ENCODE measurements around the gene CTXND1. TPM values are rescaled to one million over a fixed set of nuclear protein-coding genes. Genes with fewer than 3 reads are reported as not detected.

Gene CTXND1
- total and polyA plus RNA-seq, 4 donors, result 0.05 to 0.21 TPM; not detected in 2

DNA sequence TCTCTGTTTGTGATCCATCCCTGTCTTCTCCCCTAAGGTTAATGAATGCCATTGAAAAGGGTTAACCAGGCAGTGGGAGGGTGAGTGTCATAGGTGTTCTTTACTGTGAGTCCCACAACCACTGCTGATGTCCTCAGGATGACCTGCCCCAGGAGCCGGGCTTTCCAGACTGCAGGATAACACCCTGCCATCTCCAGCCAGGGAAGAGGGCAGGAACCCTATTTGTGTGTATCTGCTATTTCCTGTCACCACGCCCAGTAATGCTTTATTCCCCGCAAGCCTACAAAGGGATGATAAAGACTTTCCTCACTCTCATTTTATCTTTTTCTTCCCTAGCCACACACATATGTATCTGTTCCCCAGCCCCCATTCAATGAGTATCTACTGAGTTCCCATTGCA lies 15.6 kb upstream of the CTXND1 start:
- intact Hi-C loops (cut with DNase I), result no loop called here
- Histone ChIP-seq H3K27ac (ENCODE audit: low read depth in 1 of 2, low read length in 2 of 2) (no peak overlapping the region), H3K4me3 (ENCODE audit: low read length in 2 of 2) (no peak overlapping the region), H3K36me3 (ENCODE audit: control insufficient read depth in 1 of 2, insufficient read depth in 2 of 2, low read length in 1 of 2) (no peaks in the 10 kb centered on the region), H3K4me1 (ENCODE audit: control insufficient read depth in 1 of 2, insufficient read depth in 2 of 2, low read length in 2 of 2) (no peaks in the 10 kb centered on the region), H3K9me3 (ENCODE audit: control insufficient read depth, low read length) (no peaks in the 10 kb centered on the region), H3K27me3 (ENCODE audit: control insufficient read depth in 1 of 2, insufficient read depth in 2 of 2, low read length in 1 of 2) (no peaks in the 10 kb centered on the region)
- DNase-seq (no peak), ATAC-seq (ENCODE audit: low FRiP score) (no peak)
- 71 to 75% methylated on average over 3 of the region's 3 CpGs for WGBS, 2 donors

DNA sequence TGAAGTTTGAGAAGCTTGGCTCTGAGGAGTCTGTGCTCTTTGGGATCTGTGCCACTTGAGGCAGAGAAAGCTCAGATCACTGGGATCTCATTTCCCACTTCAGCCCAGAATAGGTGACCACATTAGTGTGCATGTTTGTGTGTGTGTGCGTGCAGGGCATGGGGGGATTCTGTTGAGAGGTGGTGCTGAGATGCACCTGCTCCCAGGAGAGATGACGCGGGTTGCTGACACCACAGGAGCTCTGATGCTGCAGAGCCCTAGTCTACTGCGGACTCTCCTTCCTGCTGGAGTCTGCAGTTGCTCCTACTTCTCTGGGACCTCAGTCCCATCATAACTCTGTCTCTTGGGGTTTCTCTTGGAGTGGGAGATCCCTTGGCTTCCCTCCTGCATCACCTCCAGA lies 14.7 kb upstream of the CTXND1 start:
- no peaks in the 10 kb centered on the region for H3K9me3 ChIP-seq (ENCODE audit: control insufficient read depth, low read length)
- DNase-seq (no peak), ATAC-seq (ENCODE audit: low FRiP score) (no peak)
- H3K4me3 ChIP-seq (ENCODE audit: low read length in 2 of 2), result no peak overlapping the region
- 81 to 87% methylated on average over 4 of the region's 4 CpGs for WGBS, 2 donors
- no peaks in the 10 kb centered on the region for H3K36me3 ChIP-seq (ENCODE audit: control insufficient read depth in 1 of 2, insufficient read depth in 2 of 2, low read length in 1 of 2)
- intact Hi-C loops (cut with DNase I), result no loop called here
- H3K4me1 ChIP-seq (ENCODE audit: control insufficient read depth in 1 of 2, insufficient read depth in 2 of 2, low read length in 2 of 2), result no peaks in the 10 kb centered on the region
- H3K27ac ChIP-seq (ENCODE audit: low read depth in 1 of 2, low read length in 2 of 2), result no peak overlapping the region
- no peaks in the 10 kb centered on the region for H3K27me3 ChIP-seq (ENCODE audit: control insufficient read depth in 1 of 2, insufficient read depth in 2 of 2, low read length in 1 of 2)

- WGBS, 2 donors, result 41 to 56% methylated on average over 3 of the region's 3 CpGs
- H3K4me3 ChIP-seq (ENCODE audit: low read length in 2 of 2), result no peak overlapping the region
- no peak for ATAC-seq (ENCODE audit: low FRiP score)
- no peaks in the 10 kb centered on the region for H3K9me3 ChIP-seq (ENCODE audit: control insufficient read depth, low read length)
- DNase-seq, result no peak
- no peaks in the 10 kb centered on the region for H3K27me3 ChIP-seq (ENCODE audit: control insufficient read depth in 1 of 2, insufficient read depth in 2 of 2, low read length in 1 of 2)
- no peaks in the 10 kb centered on the region for H3K36me3 ChIP-seq (ENCODE audit: control insufficient read depth in 1 of 2, insufficient read depth in 2 of 2, low read length in 1 of 2)
- no peaks in the 10 kb centered on the region for H3K4me1 ChIP-seq (ENCODE audit: control insufficient read depth in 1 of 2, insufficient read depth in 2 of 2, low read length in 2 of 2)
- intact Hi-C loops (cut with DNase I), result no loop called here
- H3K27ac ChIP-seq (ENCODE audit: low read depth in 1 of 2, low read length in 2 of 2), result no peak overlapping the region
Observed at GRCh38 chr15:80266113-80266512, 14.1 kb upstream of the CTXND1 start.

DNA sequence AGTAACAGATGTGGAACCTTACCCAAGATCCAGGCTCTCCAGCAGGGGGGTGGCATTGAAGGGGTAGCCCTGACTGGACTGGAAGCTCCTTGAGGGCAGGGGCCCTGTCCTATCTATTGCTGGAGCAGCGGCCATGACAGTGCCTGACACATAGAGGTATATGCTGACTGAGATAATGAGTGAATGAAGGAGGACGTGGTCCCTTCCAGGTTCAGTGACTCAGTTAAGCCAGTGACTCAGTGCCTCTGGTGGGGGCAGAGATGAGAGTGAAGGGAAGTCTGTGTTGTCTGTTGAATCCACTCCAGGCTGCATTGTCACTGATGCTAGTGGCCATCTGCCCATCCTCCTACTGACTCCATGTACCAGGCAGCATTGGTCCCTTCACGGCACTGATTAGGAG lies 13.0 kb upstream of the CTXND1 start:
- no peak overlapping the region for H3K27ac ChIP-seq (ENCODE audit: low read depth in 1 of 2, low read length in 2 of 2)
- ATAC-seq (ENCODE audit: low FRiP score) (no peak), DNase-seq (no peak)
- no peak overlapping the region for H3K4me3 ChIP-seq (ENCODE audit: low read length in 2 of 2)
- 84 to 85% methylated on average over 3 of the region's 3 CpGs for WGBS, 2 donors
- no peaks in the 10 kb centered on the region for H3K36me3 ChIP-seq (ENCODE audit: control insufficient read depth in 1 of 2, insufficient read depth in 2 of 2, low read length in 1 of 2)
- no peaks in the 10 kb centered on the region for H3K4me1 ChIP-seq (ENCODE audit: control insufficient read depth in 1 of 2, insufficient read depth in 2 of 2, low read length in 2 of 2)
- no peaks in the 10 kb centered on the region for H3K27me3 ChIP-seq (ENCODE audit: control insufficient read depth in 1 of 2, insufficient read depth in 2 of 2, low read length in 1 of 2)
- H3K9me3 ChIP-seq (ENCODE audit: control insufficient read depth, low read length), result no peaks in the 10 kb centered on the region
- intact Hi-C loops (cut with DNase I), result no loop called here

DNA sequence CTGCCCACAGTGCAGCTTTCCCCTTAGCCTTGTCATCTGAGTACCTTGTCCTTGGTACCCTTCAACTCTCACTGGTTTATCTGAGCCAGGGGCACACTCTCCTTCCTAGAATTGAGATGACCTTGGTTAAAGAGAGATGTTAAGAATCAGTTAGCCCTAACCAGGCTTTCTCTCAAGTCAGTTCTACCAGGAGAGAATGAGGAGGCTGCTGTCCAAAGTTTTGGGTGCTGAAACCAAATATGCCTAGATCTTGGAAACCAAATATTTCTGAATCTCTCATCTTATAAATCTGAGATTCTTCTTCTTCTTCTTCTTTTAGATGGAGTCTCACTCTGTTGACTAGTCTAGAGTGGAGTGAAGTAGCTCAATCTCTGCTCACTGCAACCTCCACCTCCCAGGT lies 12.0 kb upstream of the CTXND1 start:
- Histone ChIP-seq H3K27ac (ENCODE audit: low read depth in 1 of 2, low read length in 2 of 2) (no peak overlapping the region), H3K9me3 (ENCODE audit: control insufficient read depth, low read length) (no peaks in the 10 kb centered on the region), H3K4me3 (ENCODE audit: low read length in 2 of 2) (no peak overlapping the region), H3K27me3 (ENCODE audit: control insufficient read depth in 1 of 2, insufficient read depth in 2 of 2, low read length in 1 of 2) (no peaks in the 10 kb centered on the region), H3K4me1 (ENCODE audit: control insufficient read depth in 1 of 2, insufficient read depth in 2 of 2, low read length in 2 of 2) (no peaks in the 10 kb centered on the region), H3K36me3 (ENCODE audit: control insufficient read depth in 1 of 2, insufficient read depth in 2 of 2, low read length in 1 of 2) (no peaks in the 10 kb centered on the region)
- DNase-seq (no peak), ATAC-seq (ENCODE audit: low FRiP score) (no peak)
- intact Hi-C loops (cut with DNase I), result no loop called here

DNA sequence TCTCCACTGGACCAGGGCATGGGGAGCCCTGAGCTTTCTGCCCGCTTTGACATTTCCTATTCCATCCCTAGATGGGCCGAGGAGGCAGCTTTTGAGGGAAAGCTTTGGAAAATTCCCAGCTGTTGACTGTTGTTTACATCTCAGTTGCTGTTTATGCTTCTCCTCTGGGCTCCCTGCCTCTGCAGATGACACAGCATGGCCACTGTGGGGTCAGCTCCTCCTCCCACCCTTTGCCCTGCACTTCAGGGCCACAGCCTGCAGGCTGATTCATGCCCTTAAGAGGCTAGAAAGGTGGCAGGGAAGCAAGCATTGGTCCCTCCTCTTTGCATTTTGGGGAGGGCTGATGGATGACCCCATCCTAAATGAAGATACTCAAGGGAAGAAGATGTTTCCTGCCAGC lies 8.5 kb upstream of the CTXND1 start:
- Histone ChIP-seq H3K27me3 (ENCODE audit: control insufficient read depth in 1 of 2, insufficient read depth in 2 of 2, low read length in 1 of 2) (peaks cover 0 to 2% of the 10 kb centered on the region in 2 donors), H3K4me3 (ENCODE audit: low read length in 2 of 2) (no peak overlapping the region), H3K36me3 (ENCODE audit: control insufficient read depth in 1 of 2, insufficient read depth in 2 of 2, low read length in 1 of 2) (no peaks in the 10 kb centered on the region), H3K4me1 (ENCODE audit: control insufficient read depth in 1 of 2, insufficient read depth in 2 of 2, low read length in 2 of 2) (no peaks in the 10 kb centered on the region), H3K27ac (ENCODE audit: low read depth in 1 of 2, low read length in 2 of 2) (no peak overlapping the region), H3K9me3 (ENCODE audit: control insufficient read depth, low read length) (no peaks in the 10 kb centered on the region)
- 52 to 63% methylated on average over 2 of the region's 2 CpGs for WGBS, 2 donors
- intact Hi-C loops (cut with DNase I), result no loop called here
- DNase-seq (no peak), ATAC-seq (ENCODE audit: low FRiP score) (no peak)

- no peaks in the 10 kb centered on the region for H3K36me3 ChIP-seq (ENCODE audit: control insufficient read depth in 1 of 2, insufficient read depth in 2 of 2, low read length in 1 of 2)
- no peaks in the 10 kb centered on the region for H3K4me1 ChIP-seq (ENCODE audit: control insufficient read depth in 1 of 2, insufficient read depth in 2 of 2, low read length in 2 of 2)
- DNase-seq (no peak), ATAC-seq (ENCODE audit: low FRiP score) (no peak)
- peaks cover 0 to 3% of the 10 kb centered on the region in 2 donors for H3K27me3 ChIP-seq (ENCODE audit: control insufficient read depth in 1 of 2, insufficient read depth in 2 of 2, low read length in 1 of 2)
- intact Hi-C loops (cut with DNase I), result no loop called here
- WGBS, 2 donors, result 82 to 90% methylated on average over 1 of the region's 1 CpG
- H3K4me3 ChIP-seq (ENCODE audit: low read length in 2 of 2), result no peak overlapping the region
- no peaks in the 10 kb centered on the region for H3K9me3 ChIP-seq (ENCODE audit: control insufficient read depth, low read length)
- H3K27ac ChIP-seq (ENCODE audit: low read depth in 1 of 2, low read length in 2 of 2), result no peak overlapping the region
Observed at GRCh38 chr15:80259942-80260510, 8.0 kb upstream of the CTXND1 start.

- intact Hi-C loops (cut with DNase I), result no loop called here
- Histone ChIP-seq H3K27me3 (ENCODE audit: control insufficient read depth in 1 of 2, insufficient read depth in 2 of 2, low read length in 1 of 2) (peaks cover 0 to 3% of the 10 kb centered on the region in 2 donors), H3K4me1 (ENCODE audit: control insufficient read depth in 1 of 2, insufficient read depth in 2 of 2, low read length in 2 of 2) (no peaks in the 10 kb centered on the region), H3K36me3 (ENCODE audit: control insufficient read depth in 1 of 2, insufficient read depth in 2 of 2, low read length in 1 of 2) (no peaks in the 10 kb centered on the region), H3K27ac (ENCODE audit: low read depth in 1 of 2, low read length in 2 of 2) (no peak overlapping the region), H3K9me3 (ENCODE audit: control insufficient read depth, low read length) (no peaks in the 10 kb centered on the region), H3K4me3 (ENCODE audit: low read length in 2 of 2) (peak overlapping the region; percentile 14 to 52)
- 0 to 1% methylated on average over 59 to 79 of the region's 79 CpGs for WGBS, 2 donors
- no peak for ATAC-seq (ENCODE audit: low FRiP score)
- DNase-seq, result no peak
Observed at GRCh38 chr15:80251428-80252120, 439 bp downstream of the CTXND1 start.

DNA sequence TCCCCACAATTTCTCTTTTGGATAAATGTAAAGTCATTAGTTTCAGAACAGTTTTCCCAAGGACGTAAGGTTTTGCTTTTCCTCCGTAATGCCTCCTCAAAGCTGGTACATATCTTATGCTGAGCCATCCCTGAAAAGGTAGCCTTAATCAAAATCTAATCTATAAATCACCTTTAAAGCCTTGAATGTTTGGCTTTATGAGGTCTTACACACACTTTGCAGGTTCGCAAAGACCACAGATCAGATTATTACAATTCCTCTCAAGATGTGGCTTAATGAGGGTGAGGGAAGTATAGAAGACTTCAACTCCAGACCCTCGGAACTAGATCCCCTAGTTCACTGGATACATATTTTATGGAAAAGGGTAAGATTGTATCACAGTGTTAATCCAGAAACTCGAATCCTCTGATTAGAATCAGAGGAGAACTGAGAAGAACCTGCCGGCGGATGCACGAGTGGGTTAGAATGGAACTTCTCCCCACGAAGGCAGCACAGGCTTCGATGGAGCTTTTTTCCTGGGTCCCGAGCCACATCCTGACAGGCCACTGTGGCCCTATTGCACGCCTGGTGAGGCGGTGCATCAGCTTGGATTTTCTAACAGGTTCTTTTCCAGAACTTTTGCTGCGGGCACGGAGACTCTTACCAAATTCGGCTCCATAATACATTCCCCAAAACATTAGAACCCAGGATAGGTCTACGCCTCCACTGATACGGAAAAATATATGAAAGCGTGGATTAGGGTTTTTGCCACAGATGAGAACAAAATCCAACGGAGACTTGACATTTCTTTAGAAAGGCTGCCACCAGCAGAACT lies 1.2 kb downstream of the CTXND1 start:
- H3K9me3 ChIP-seq (ENCODE audit: control insufficient read depth, low read length), result no peaks in the 10 kb centered on the region
- H3K4me1 ChIP-seq (ENCODE audit: control insufficient read depth in 1 of 2, insufficient read depth in 2 of 2, low read length in 2 of 2), result no peaks in the 10 kb centered on the region
- H3K27ac ChIP-seq (ENCODE audit: low read depth in 1 of 2, low read length in 2 of 2), result no peak overlapping the region
- ATAC-seq (ENCODE audit: low FRiP score), result no peak
- peaks cover 0 to 1% of the 10 kb centered on the region in 2 donors for H3K27me3 ChIP-seq (ENCODE audit: control insufficient read depth in 1 of 2, insufficient read depth in 2 of 2, low read length in 1 of 2)
- intact Hi-C loops (cut with DNase I), result no loop called here
- H3K36me3 ChIP-seq (ENCODE audit: control insufficient read depth in 1 of 2, insufficient read depth in 2 of 2, low read length in 1 of 2), result no peaks in the 10 kb centered on the region
- WGBS, 2 donors, result 55 to 58% methylated on average over 20 of the region's 20 CpGs
- no peak overlapping the region for H3K4me3 ChIP-seq (ENCODE audit: low read length in 2 of 2)
- DNase-seq, result no peak

Data from aorta (tissue), 5 donors.